RWPE2 (cell line): ENCODE measurements around the gene RGS7.

Experiments used
- ATAC-seq: fragments of 200-7000 bp; cut with Tn5 transposase; 3 replicates; pipeline ENCODE4 v1.9.1; 2021; ENCODE audit warnings: low read depth
- DNase-seq: peaks from one replicate; pipeline ENCODE4 v3.0.0-alpha.2; 2020; ENCODE audit warnings: low spot score
- H3K27ac ChIP-seq: fragments of 450-650 bp; 2 replicates; pipeline ENCODE4 v1.5.1; 2017; ENCODE audit warnings: mild to moderate bottlenecking; ENCODE audit not compliant: poor library complexity, severe bottlenecking
- H3K27me3 ChIP-seq: fragments of 250-450 bp; sonication (Bioruptor Pico); 2 replicates; pipeline ENCODE4 v1.5.1; 2021; ENCODE audit warnings: mild to moderate bottlenecking, moderate library complexity; ENCODE audit not compliant: insufficient read depth, poor library complexity, severe bottlenecking
- H3K36me3 ChIP-seq: fragments of 250-450 bp; sonication (Bioruptor Pico); 2 replicates; pipeline ENCODE4 v1.5.1; 2020; ENCODE audit warnings: low read depth, mild to moderate bottlenecking, moderate library complexity
- H3K4me1 ChIP-seq: fragments of 250-450 bp; sonication (Bioruptor Pico); 2 replicates; pipeline ENCODE4 v1.5.1; 2021; ENCODE audit warnings: mild to moderate bottlenecking, moderate library complexity; ENCODE audit not compliant: insufficient read depth, poor library complexity, severe bottlenecking
- H3K4me3 ChIP-seq: fragments of 250-450 bp; sonication (Bioruptor Pico); 2 replicates; pipeline ENCODE4 v1.5.1; 2021; ENCODE audit warnings: mild to moderate bottlenecking, moderate library complexity; ENCODE audit not compliant: severe bottlenecking
- H3K9me3 ChIP-seq: fragments of 250-450 bp; sonication (Bioruptor Pico); 2 replicates; pipeline ENCODE4 v1.5.1; 2021; ENCODE audit warnings: mild to moderate bottlenecking, moderate library complexity; ENCODE audit not compliant: severe bottlenecking
- TF ChIP-seq, protein P1 (sequence below): fragments of 450-650 bp; IDR thresholded peaks from one replicate; pipeline ENCODE4 v1.5.1; 2017; ENCODE audit warnings: mild to moderate bottlenecking, moderate library complexity; ENCODE audit not compliant: poor library complexity, severe bottlenecking

Gene RGS7

DNA sequence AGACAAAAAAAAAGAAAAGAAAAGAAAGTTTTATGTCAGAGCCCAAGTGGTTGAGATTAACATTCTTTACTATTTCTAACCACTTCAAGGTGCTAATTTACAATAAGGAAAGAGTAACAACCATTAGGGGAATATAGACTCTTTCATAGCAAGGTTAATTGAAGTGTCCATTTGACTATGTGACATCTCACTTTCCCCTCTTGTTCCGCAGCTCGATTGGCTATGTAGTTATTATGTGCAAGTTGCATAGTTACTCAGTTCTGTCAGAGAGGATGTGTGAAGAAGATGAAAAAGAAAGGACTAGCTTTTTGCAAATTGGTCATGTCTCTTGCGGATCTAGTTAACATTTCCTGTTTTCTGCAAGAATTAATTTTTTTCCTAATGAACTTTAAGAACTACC, 273.7 kb downstream of the RGS7 start:
- DNase-seq (no peak), ATAC-seq (no peak)
- H3K36me3 ChIP-seq, result no peaks in the 10 kb centered on the region
- H3K9me3 ChIP-seq, result no peaks in the 10 kb centered on the region
- H3K27me3 ChIP-seq, result no peaks in the 10 kb centered on the region
- no peak overlapping the region for H3K27ac ChIP-seq
- TF ChIP-seq, protein P1, sequence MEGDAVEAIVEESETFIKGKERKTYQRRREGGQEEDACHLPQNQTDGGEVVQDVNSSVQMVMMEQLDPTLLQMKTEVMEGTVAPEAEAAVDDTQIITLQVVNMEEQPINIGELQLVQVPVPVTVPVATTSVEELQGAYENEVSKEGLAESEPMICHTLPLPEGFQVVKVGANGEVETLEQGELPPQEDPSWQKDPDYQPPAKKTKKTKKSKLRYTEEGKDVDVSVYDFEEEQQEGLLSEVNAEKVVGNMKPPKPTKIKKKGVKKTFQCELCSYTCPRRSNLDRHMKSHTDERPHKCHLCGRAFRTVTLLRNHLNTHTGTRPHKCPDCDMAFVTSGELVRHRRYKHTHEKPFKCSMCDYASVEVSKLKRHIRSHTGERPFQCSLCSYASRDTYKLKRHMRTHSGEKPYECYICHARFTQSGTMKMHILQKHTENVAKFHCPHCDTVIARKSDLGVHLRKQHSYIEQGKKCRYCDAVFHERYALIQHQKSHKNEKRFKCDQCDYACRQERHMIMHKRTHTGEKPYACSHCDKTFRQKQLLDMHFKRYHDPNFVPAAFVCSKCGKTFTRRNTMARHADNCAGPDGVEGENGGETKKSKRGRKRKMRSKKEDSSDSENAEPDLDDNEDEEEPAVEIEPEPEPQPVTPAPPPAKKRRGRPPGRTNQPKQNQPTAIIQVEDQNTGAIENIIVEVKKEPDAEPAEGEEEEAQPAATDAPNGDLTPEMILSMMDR, result no peak
- no peak overlapping the region for H3K4me3 ChIP-seq
- no peaks in the 10 kb centered on the region for H3K4me1 ChIP-seq

DNA sequence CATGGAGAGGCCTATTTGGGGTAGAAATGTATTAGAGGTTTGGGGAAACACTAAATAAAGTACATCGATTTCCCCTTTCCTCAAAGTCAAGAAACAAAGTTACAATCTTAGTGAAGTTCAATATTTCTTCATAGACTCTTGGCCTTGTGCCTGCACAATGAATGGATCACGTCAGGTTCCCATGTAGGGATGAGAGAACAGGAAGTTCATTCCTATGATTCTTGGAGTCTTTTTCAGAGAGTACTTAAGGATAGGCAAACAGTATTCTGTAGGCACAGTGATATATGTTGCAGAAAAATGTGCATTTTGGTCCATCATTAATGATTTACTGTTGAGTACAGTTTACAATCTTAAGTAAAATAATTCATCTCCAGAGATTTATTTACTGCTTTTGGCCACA, 275.5 kb downstream of the RGS7 start:
- Histone ChIP-seq H3K4me3 (no peak overlapping the region), H3K27ac (peak overlapping the region; percentile 15), H3K4me1 (no peaks in the 10 kb centered on the region), H3K9me3 (no peaks in the 10 kb centered on the region), H3K27me3 (no peaks in the 10 kb centered on the region), H3K36me3 (no peaks in the 10 kb centered on the region)
- ATAC-seq (peak; percentile 70; the same call in 2 of the 3 replicates), DNase-seq (no peak)
- TF ChIP-seq, protein P1, result no peak

DNA sequence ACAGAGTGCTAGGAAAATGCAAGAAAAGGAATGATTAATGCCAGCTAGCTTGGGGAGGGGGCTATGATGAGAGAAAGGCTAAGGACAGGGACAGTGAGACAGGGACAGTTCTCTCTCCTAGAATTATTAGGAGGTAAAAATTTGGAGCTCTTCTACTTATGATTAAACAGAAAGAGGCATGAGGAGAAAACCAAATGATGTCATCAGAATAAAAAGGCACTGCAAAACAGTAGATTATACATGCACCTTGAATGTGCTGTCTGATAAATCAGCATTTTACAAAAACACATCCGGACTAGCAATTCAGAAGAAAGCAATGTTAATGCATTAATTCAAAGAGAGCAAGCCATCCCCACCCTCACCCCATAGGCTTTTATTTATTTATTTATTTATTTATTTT, 277.5 kb downstream of the RGS7 start:
- no peaks in the 10 kb centered on the region for H3K36me3 ChIP-seq
- TF ChIP-seq, protein P1, result no peak
- ATAC-seq, result no peak

GRCh38 chr1:241079047-241079446, 278.0 kb downstream of the RGS7 start:
- H3K4me1 ChIP-seq, result no peaks in the 10 kb centered on the region
- H3K4me3 ChIP-seq, result no peak overlapping the region
- DNase-seq, result no peak
- H3K27me3 ChIP-seq, result no peaks in the 10 kb centered on the region
- no peaks in the 10 kb centered on the region for H3K36me3 ChIP-seq
- ATAC-seq, result no peak
- TF ChIP-seq, protein P1, result no peak
- no peak overlapping the region for H3K27ac ChIP-seq
- no peaks in the 10 kb centered on the region for H3K9me3 ChIP-seq

More for the DNA sequence above, 277.5 kb downstream of the RGS7 start:
- H3K4me1 ChIP-seq, result no peaks in the 10 kb centered on the region
- no peak overlapping the region for H3K27ac ChIP-seq
- H3K27me3 ChIP-seq, result no peaks in the 10 kb centered on the region
- H3K4me3 ChIP-seq, result no peak overlapping the region
- no peak for DNase-seq
- no peaks in the 10 kb centered on the region for H3K9me3 ChIP-seq

GRCh38 chr1:241077386-241078147, 279.4 kb downstream of the RGS7 start:
- ATAC-seq (no peak), DNase-seq (no peak)
- Histone ChIP-seq H3K27ac (no peak overlapping the region), H3K4me3 (no peak overlapping the region), H3K9me3 (no peaks in the 10 kb centered on the region), H3K27me3 (no peaks in the 10 kb centered on the region), H3K4me1 (no peaks in the 10 kb centered on the region), H3K36me3 (no peaks in the 10 kb centered on the region)
- TF ChIP-seq, protein P1, result no peak
